K562 (cell line): Measurements from ENCODE around the gene BCL2L1. TPM values are rescaled to one million over a fixed set of nuclear protein-coding genes. Genes with fewer than 3 reads are reported as not detected.

Experiments used
- ARID1B ChIP-seq: fragments of 450-650 bp; IDR thresholded peaks from 2 replicates; pipeline ENCODE4 v1.6.1; 2016; ENCODE audit warnings: antibody characterized with exemption, mild to moderate bottlenecking, inconsistent platforms
- EP400 ChIP-seq: fragments of 450-650 bp; IDR thresholded peaks from 2 replicates; pipeline ENCODE4 v1.6.1; 2017; ENCODE audit warnings: antibody characterized with exemption, mild to moderate bottlenecking, moderate library complexity
- ETS2 ChIP-seq: IDR thresholded peaks from 2 replicates; pipeline ENCODE4 v1.6.1; 2016; ENCODE audit warnings: borderline replicate concordance, missing genetic modification characterization, mild to moderate bottlenecking, moderate library complexity, missing compliant biosample characterization; ENCODE audit not compliant: poor library complexity, severe bottlenecking
- ETV5 ChIP-seq: sonication (generic); formaldehyde crosslinking; IDR thresholded peaks from 2 replicates; pipeline ENCODE4 v1.4.0; 2020; ENCODE audit warnings: low read depth, mild to moderate bottlenecking, missing genetic modification reagents
- KDM2B ChIP-seq: fragments of 250-450 bp; sonication (Bioruptor Pico); IDR thresholded peaks from 2 replicates; pipeline ENCODE4 v1.8.0; 2021; ENCODE audit warnings: mild to moderate bottlenecking, moderate library complexity
- KDM5B ChIP-seq: fragments of 200-600 bp; sonication (generic); IDR thresholded peaks from 2 replicates; pipeline ENCODE4 v1.6.1; 2012; ENCODE audit warnings: low read depth, mild to moderate bottlenecking, moderate library complexity, low read length, control low read depth, inconsistent platforms; ENCODE audit not compliant: insufficient replicate concordance
- NFATC3 ChIP-seq: fragments of 450-650 bp; IDR thresholded peaks from 2 replicates; pipeline ENCODE4 v1.6.1; 2017; ENCODE audit warnings: mild to moderate bottlenecking
- NFIC ChIP-seq: fragments of 450-650 bp; IDR thresholded peaks from 2 replicates; pipeline ENCODE4 v1.6.1; 2017; ENCODE audit warnings: mild to moderate bottlenecking, inconsistent platforms
- SIN3A ChIP-seq, 2 experiments: fragments of 150-350 bp in 1 of 2; IDR thresholded peaks; 2 replicates each; pipeline ENCODE4 v1.6.1; 2011 to 2016; ENCODE audit warnings: borderline replicate concordance in 2 of 2, low read depth in 2 of 2, low read length in 2 of 2, mild to moderate bottlenecking in 2 of 2, moderate library complexity in 2 of 2; ENCODE audit not compliant: control insufficient read depth in 1 of 2
- SMARCE1 ChIP-seq: fragments of 450-650 bp; IDR thresholded peaks from 2 replicates; pipeline ENCODE4 v1.7.1; 2016; ENCODE audit warnings: mild to moderate bottlenecking
- TEAD4 ChIP-seq, 2 experiments: sonication (generic) in 1 of 2; formaldehyde crosslinking in 1 of 2; IDR thresholded peaks; 2 replicates each; pipeline versions ENCODE4 v1.6.1 to v1.8.0; 2012 to 2022; ENCODE audit warnings: borderline replicate concordance in 1 of 2, inconsistent platforms in 1 of 2, low read length in 1 of 2, mild to moderate bottlenecking in 1 of 2, missing genetic modification reagents in 1 of 2
- ZNF165 ChIP-seq: fragments of 250-450 bp; sonication (Bioruptor Pico); IDR thresholded peaks from 2 replicates; pipeline ENCODE4 v1.4.0; 2020; ENCODE audit warnings: borderline replicate concordance
- polyA plus RNA-seq, 8 experiments: library from polyadenylated mRNA; depleted of rRNA in 4 of 8; stranded (reverse) in 5 of 8; unstranded in 3 of 8; fragments of >200 nt; fragmentation: Nextera tagmentation in 2 of 8; fragmentation: Illumina TruSeq in 1 of 8; extraction: Ambion mirVana in 2 of 8; extraction: Trizol in 1 of 8; gene quantifications; 2 replicates each; pipeline versions ENCODE4 v1.2.1 to v1.2.3, GENCODE V29; 2011 to 2014; ENCODE audit warnings: inconsistent platforms in 1 of 8, missing spikeins in 1 of 8
- total RNA-seq, 7 experiments: library from RNA; depleted of rRNA in 6 of 7; stranded (reverse); fragments of >200 nt in 6 of 7; fragmentation: Illumina TruSeq in 2 of 7; extraction: Trizol in 2 of 7; gene quantifications; 2 replicates each; pipeline versions ENCODE4 v1.2.1 to v1.2.3, GENCODE V29; 2011 to 2021; ENCODE audit warnings: low replicate concordance in 1 of 7
- TF ChIP-seq, protein P1 (sequence below): fragments of 450-650 bp; formaldehyde crosslinking; IDR thresholded peaks from 2 replicates; pipeline ENCODE4 v1.4.0; 2022; ENCODE audit warnings: missing genetic modification characterization
- TF ChIP-seq, protein P2 (sequence below): fragments of 200-800 bp; sonication (Bioruptor generic); IDR thresholded peaks from 2 replicates; pipeline ENCODE4 v1.6.1; 2017; ENCODE audit warnings: missing genetic modification characterization, missing compliant biosample characterization
- TF ChIP-seq, protein P3 (sequence below): fragments of 250-450 bp; sonication (Bioruptor Pico); IDR thresholded peaks from 2 replicates; pipeline ENCODE4 v1.8.0; 2022; ENCODE audit warnings: moderate library complexity, mild to moderate bottlenecking, inconsistent platforms
- TF ChIP-seq, protein P4 (sequence below): fragments of 450-650 bp; IDR thresholded peaks from 2 replicates; pipeline ENCODE4 v1.6.1; 2016; ENCODE audit warnings: antibody characterized with exemption
- TF ChIP-seq, protein P5 (sequence below): fragments of 450-650 bp; IDR thresholded peaks from 2 replicates; pipeline ENCODE4 v1.7.1; 2018; ENCODE audit warnings: mild to moderate bottlenecking, low read depth; ENCODE audit not compliant: partially characterized antibody

The BCL2L1 gene
- total and polyA plus RNA-seq, 9 of the 15 experiments (the other 6 are each of a cell fraction or from before 2014, with no cell fraction given) = 3.3 to 182 (median 120) TPM

DNA sequence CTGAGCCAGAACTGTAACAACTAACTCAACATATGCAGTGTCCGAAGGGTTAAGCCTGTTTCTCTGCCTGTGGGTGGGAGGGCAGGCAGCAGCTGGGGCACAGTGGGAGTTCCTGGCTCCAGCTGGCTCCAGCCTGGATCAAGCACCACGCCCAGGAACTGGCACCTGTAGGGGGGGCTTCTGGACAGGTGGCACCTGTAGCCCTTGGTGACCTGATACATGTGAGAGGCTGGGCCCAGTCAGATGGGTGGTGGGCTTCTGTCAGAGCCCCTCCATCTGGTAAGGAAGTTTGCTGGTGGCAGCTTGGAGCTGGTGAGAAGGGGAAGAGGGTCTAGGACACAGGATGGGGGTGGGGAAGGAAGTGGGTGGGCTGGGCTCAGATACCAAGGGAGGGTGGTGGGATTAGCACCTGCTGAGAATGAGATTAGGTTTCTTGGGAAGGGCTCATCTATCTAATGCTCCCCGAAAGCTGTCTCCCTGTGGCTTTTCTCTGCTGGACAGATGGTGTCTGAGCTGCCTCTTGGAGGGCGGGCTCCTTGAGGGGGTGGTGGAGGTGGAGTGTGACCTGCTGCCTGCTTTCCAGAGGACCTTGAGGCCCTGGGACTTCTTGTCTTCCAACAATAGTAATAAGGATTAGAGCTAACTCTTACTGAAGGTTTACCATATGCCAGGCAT lies 28.5 kb downstream of the BCL2L1 start (continued):
- TF ChIP-seq EP400 (no peak), ARID1B (peak; percentile 15; the same call in 1 of the 2 replicates), ETV5 (CRISPR knock-in tag) (0 out of 2 replicates have a peak, but pooled peaks have one; percentile 42), SIN3A (IDR thresholded peaks at IDR 0.05; ENCODE audit: borderline replicate concordance in 2 of 2, control insufficient read depth in 1 of 2, low read depth in 2 of 2, low read length in 2 of 2) (no peak), TEAD4 (IDR thresholded peaks at IDR 0.05; ENCODE audit: low read length) (peak; percentile 37; the same call in 1 of the 2 replicates), TEAD4 (CRISPR knock-in tag; IDR thresholded peaks at IDR 0.05; ENCODE audit: borderline replicate concordance) (no peak), NFIC (no peak), KDM5B (no peak), KDM2B (CRISPR knock-in tag) (no peak), ETS2 (tag) (no peak), SMARCE1 (no peak), ZNF165 (CRISPR knock-in tag) (no peak), NFATC3 (no peak)
- TF ChIP-seq, protein P1, sequence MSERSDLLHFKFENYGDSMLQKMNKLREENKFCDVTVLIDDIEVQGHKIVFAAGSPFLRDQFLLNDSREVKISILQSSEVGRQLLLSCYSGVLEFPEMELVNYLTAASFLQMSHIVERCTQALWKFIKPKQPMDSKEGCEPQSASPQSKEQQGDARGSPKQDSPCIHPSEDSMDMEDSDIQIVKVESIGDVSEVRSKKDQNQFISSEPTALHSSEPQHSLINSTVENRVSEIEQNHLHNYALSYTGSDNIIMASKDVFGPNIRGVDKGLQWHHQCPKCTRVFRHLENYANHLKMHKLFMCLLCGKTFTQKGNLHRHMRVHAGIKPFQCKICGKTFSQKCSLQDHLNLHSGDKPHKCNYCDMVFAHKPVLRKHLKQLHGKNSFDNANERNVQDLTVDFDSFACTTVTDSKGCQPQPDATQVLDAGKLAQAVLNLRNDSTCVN = no peak
- TF ChIP-seq, protein P2, sequence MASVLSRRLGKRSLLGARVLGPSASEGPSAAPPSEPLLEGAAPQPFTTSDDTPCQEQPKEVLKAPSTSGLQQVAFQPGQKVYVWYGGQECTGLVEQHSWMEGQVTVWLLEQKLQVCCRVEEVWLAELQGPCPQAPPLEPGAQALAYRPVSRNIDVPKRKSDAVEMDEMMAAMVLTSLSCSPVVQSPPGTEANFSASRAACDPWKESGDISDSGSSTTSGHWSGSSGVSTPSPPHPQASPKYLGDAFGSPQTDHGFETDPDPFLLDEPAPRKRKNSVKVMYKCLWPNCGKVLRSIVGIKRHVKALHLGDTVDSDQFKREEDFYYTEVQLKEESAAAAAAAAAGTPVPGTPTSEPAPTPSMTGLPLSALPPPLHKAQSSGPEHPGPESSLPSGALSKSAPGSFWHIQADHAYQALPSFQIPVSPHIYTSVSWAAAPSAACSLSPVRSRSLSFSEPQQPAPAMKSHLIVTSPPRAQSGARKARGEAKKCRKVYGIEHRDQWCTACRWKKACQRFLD (CRISPR knock-in tag) = peak; percentile 24; the same call in 1 of the 2 replicates
- TF ChIP-seq, protein P3, sequence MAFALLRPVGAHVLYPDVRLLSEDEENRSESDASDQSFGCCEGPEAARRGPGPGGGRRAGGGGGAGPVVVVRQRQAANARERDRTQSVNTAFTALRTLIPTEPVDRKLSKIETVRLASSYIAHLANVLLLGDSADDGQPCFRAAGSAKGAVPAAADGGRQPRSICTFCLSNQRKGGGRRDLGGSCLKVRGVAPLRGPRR (CRISPR knock-in tag) = no peak
- TF ChIP-seq, protein P4, sequence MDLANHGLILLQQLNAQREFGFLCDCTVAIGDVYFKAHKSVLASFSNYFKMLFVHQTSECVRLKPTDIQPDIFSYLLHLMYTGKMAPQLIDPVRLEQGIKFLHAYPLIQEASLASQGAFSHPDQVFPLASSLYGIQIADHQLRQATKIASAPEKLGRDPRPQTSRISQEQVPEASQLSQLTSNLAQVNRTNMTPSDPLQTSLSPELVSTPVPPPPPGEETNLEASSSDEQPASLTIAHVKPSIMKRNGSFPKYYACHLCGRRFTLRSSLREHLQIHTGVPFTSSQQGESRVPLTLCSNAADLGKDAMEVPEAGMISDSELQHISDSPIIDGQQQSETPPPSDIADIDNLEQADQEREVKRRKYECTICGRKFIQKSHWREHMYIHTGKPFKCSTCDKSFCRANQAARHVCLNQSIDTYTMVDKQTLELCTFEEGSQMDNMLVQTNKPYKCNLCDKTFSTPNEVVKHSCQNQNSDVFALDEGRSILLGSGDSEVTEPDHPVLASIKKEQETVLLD = 0 out of 2 replicates have a peak, but pooled peaks have one; percentile 16
- TF ChIP-seq, protein P5, sequence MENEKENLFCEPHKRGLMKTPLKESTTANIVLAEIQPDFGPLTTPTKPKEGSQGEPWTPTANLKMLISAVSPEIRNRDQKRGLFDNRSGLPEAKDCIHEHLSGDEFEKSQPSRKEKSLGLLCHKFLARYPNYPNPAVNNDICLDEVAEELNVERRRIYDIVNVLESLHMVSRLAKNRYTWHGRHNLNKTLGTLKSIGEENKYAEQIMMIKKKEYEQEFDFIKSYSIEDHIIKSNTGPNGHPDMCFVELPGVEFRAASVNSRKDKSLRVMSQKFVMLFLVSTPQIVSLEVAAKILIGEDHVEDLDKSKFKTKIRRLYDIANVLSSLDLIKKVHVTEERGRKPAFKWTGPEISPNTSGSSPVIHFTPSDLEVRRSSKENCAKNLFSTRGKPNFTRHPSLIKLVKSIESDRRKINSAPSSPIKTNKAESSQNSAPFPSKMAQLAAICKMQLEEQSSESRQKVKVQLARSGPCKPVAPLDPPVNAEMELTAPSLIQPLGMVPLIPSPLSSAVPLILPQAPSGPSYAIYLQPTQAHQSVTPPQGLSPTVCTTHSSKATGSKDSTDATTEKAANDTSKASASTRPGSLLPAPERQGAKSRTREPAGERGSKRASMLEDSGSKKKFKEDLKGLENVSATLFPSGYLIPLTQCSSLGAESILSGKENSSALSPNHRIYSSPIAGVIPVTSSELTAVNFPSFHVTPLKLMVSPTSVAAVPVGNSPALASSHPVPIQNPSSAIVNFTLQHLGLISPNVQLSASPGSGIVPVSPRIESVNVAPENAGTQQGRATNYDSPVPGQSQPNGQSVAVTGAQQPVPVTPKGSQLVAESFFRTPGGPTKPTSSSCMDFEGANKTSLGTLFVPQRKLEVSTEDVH = no peak
